Endothelial cell of umbilical vein (primary cell): Measurements from ENCODE around the gene BMPR1B. TPM values are rescaled to one million over a fixed set of nuclear protein-coding genes. Genes with fewer than 3 reads are reported as not detected.

Experiments used
- BruUV-seq: library from RNA; stranded (reverse); fragments of 400-500 nt; replicated peaks from 2 replicates; lab custom pipeline; 2021; lab: Mats Ljungman, UMichigan
- CTCF ChIA-PET: fragments of 300-600, 350-600 bp; sonication (Branson Sonifier 250); formaldehyde crosslinking; loops from one replicate; lab custom pipeline; 2021; ENCODE audit warnings: antibody characterized with exemption, inconsistent platforms; lab: Charles Lee
- POLR2A ChIA-PET: fragments of 300-600, 350-600 bp; sonication (Branson Sonifier 250); formaldehyde crosslinking; loops from one replicate; lab custom pipeline; 2021; ENCODE audit warnings: antibody characterized with exemption, inconsistent platforms; lab: Charles Lee
- DNase-seq: peaks from one replicate; pipeline ENCODE4 v3.0.0-alpha.2; 2011; ENCODE audit warnings: low read depth, low spot score
- FAIRE-seq: peaks from 2 replicates; lab custom pipeline; 2011; peaks lifted over from hg19 to GRCh38; lab: Jason Lieb, UNC
- H2AFZ ChIP-seq: 2 replicates; pipeline ENCODE4 v1.6.0; 2012; ENCODE audit warnings: low read depth, low read length, control low read depth, inconsistent platforms
- H3K27ac ChIP-seq: 2 replicates; pipeline ENCODE4 v1.5.1; 2011; ENCODE audit warnings: low read depth, mild to moderate bottlenecking, control low read depth, low read length, moderate library complexity; ENCODE audit not compliant: insufficient read depth
- H3K27me3 ChIP-seq, 2 experiments: 2 replicates each; pipeline versions ENCODE4 v1.6.0 to v1.6.1; 2011; ENCODE audit warnings: low read length in 2 of 2, mixed read lengths in 1 of 2; ENCODE audit not compliant: control insufficient read depth in 2 of 2, insufficient read depth in 2 of 2
- H3K36me3 ChIP-seq, 2 experiments: 2 replicates in 1 of 2; 3 replicates in 1 of 2; pipeline ENCODE4 v1.5.1; 2011; ENCODE audit warnings: low read length in 2 of 2, mild to moderate bottlenecking in 1 of 2, moderate library complexity in 1 of 2; ENCODE audit not compliant: control insufficient read depth in 2 of 2, insufficient read depth in 2 of 2; ENCODE audit errors: extremely low read depth in 1 of 2
- H3K4me1 ChIP-seq: 3 replicates; pipeline ENCODE4 v1.5.1; 2011; ENCODE audit warnings: mild to moderate bottlenecking, low read length; ENCODE audit not compliant: control insufficient read depth, insufficient read depth; ENCODE audit errors: extremely low read depth
- H3K4me2 ChIP-seq: 2 replicates; pipeline ENCODE4 v1.6.1; 2011; ENCODE audit warnings: low read length, control low read depth, mixed read lengths; ENCODE audit not compliant: insufficient read depth
- H3K4me3 ChIP-seq, 3 experiments: fragments of 200-600 bp in 1 of 3; sonication (generic), shearing (Covaris generic) in 1 of 3; replicated peaks in 1 of 3; 2 replicates each; pipeline ENCODE4 v1.5.1; 2011 to 2016; ENCODE audit warnings: control low read depth in 3 of 3, low read length in 3 of 3, mild to moderate bottlenecking in 2 of 3, inconsistent platforms in 1 of 3, low read depth in 1 of 3, moderate library complexity in 1 of 3; ENCODE audit not compliant: insufficient read depth in 1 of 3
- H3K79me2 ChIP-seq: 2 replicates; pipeline ENCODE4 v1.6.0; 2012; ENCODE audit warnings: low read length, inconsistent platforms; ENCODE audit not compliant: control insufficient read depth, insufficient read depth
- H3K9ac ChIP-seq: replicated peaks from 2 replicates; pipeline ENCODE3; 2011; ENCODE audit warnings: low read length, control low read depth; ENCODE audit not compliant: insufficient read depth; ENCODE audit errors: extremely low read depth
- H3K9me1 ChIP-seq: replicated peaks from 3 replicates; pipeline ENCODE4 v1.6.0; 2011; ENCODE audit warnings: mild to moderate bottlenecking, low read length; ENCODE audit not compliant: control insufficient read depth, insufficient read depth; ENCODE audit errors: extremely low read depth
- H3K9me3 ChIP-seq: replicated peaks from 2 replicates; pipeline ENCODE4 v1.5.1; 2012; ENCODE audit warnings: low read length, inconsistent platforms; ENCODE audit not compliant: control insufficient read depth, insufficient read depth
- H4K20me1 ChIP-seq: replicated peaks from 2 replicates; pipeline ENCODE3; 2011; ENCODE audit warnings: mild to moderate bottlenecking, low read length; ENCODE audit not compliant: control insufficient read depth, insufficient read depth; ENCODE audit errors: extremely low read depth
- CTCF ChIP-seq, 2 donors: IDR thresholded peaks; 1 replicate in 1 of 2; 2 replicates in 1 of 2; pipeline ENCODE4 v1.5.1; 2011; ENCODE audit warnings: low read length in 2 of 2, mild to moderate bottlenecking in 2 of 2, moderate library complexity in 2 of 2, control low read depth in 1 of 2, inconsistent platforms in 1 of 2, low read depth in 1 of 2; ENCODE audit not compliant: insufficient read depth in 1 of 2; ENCODE audit errors: extremely low read depth in 1 of 2
- EZH2 ChIP-seq: IDR thresholded peaks from 2 replicates; pipeline ENCODE4 v1.6.1; 2012; ENCODE audit warnings: borderline replicate concordance, low read depth, mild to moderate bottlenecking, moderate library complexity, low read length, inconsistent platforms; ENCODE audit not compliant: severe bottlenecking
- FOS ChIP-seq: IDR thresholded peaks from 2 replicates; pipeline ENCODE4 v1.6.1; 2011; ENCODE audit warnings: mild to moderate bottlenecking, low read length, moderate library complexity, borderline replicate concordance; ENCODE audit not compliant: insufficient read depth
- GATA2 ChIP-seq: IDR thresholded peaks from 2 replicates; pipeline ENCODE4 v1.7.0; 2011; ENCODE audit warnings: low read depth, mild to moderate bottlenecking, moderate library complexity, mixed read lengths, low read length; ENCODE audit not compliant: insufficient read length, insufficient read depth
- JUN ChIP-seq: IDR thresholded peaks from 2 replicates; pipeline ENCODE4 v1.6.1; 2011; ENCODE audit warnings: borderline replicate concordance, low read depth; ENCODE audit not compliant: insufficient read length, insufficient read depth
- MAX ChIP-seq: IDR thresholded peaks from 2 replicates; pipeline ENCODE4 v1.6.1; 2011; ENCODE audit not compliant: insufficient read depth, insufficient read length
- MYC ChIP-seq: IDR thresholded peaks from one replicate; pipeline ENCODE4 v1.6.1; 2011; ENCODE audit warnings: mild to moderate bottlenecking, low read depth, low read length
- POLR2A ChIP-seq: IDR thresholded peaks from 2 replicates; pipeline ENCODE4 v1.6.1; 2012; ENCODE audit warnings: low read depth, mild to moderate bottlenecking, control low read depth, low read length
- POLR2AphosphoS5 ChIP-seq: IDR thresholded peaks from 2 replicates; pipeline ENCODE4 v1.6.1; 2012; ENCODE audit warnings: low read depth, mild to moderate bottlenecking, control low read depth, low read length, moderate library complexity; ENCODE audit not compliant: insufficient read depth
- dilution Hi-C: fragments of 300-500 bp; cut with MboI; formaldehyde crosslinking; loops from one replicate; pipeline ENCODE4 v1.15.0; 2019; ENCODE audit warnings: low sequenced_read_pairs; ENCODE audit not compliant: extremely low pct_ligation_motif_present
- intact Hi-C: fragments of 100-400 bp; cut with micrococcal nuclease; formaldehyde crosslinking; loops from one replicate; pipeline ENCODE4 v1.10.0; 2022
- polyA plus RNA-seq, 4 experiments: library from polyadenylated mRNA; depleted of rRNA in 3 of 4; stranded (reverse) in 3 of 4; unstranded in 1 of 4; fragments of >200 nt; gene quantifications; 2 replicates each; pipeline versions ENCODE4 v1.2.1 to v1.2.3, GENCODE V29; 2011 to 2012; ENCODE audit warnings: missing spikeins in 1 of 4
- total RNA-seq: library from RNA; stranded (reverse); gene quantifications from 2 replicates; pipeline ENCODE4 v1.2.3, GENCODE V29; 2021

Gene BMPR1B
- total and polyA plus RNA-seq, 2 donors (not counting 3 experiments of a cell fraction or from before 2014, with no cell fraction given): 0.28 to 2.1 TPM

- no peaks in the 10 kb centered on the region for H3K36me3 ChIP-seq
- no peaks in the 10 kb centered on the region for H3K9me3 ChIP-seq
- no TSS peak for BruUV-seq
- dilution Hi-C loops (no loop called here), intact Hi-C loops (no loop called here)
- no peak overlapping the region for H3K4me2 ChIP-seq
- no peaks in the 10 kb centered on the region for H3K9me1 ChIP-seq
- POLR2A ChIA-PET: no interaction called here
- DNase-seq (no peak), FAIRE-seq (no peak)
- no peak overlapping the region for H3K9ac ChIP-seq
- TF ChIP-seq MYC (no peak), MAX (no peak), EZH2 (no peak), GATA2 (no peak), JUN (no peak), POLR2A (no peak), FOS (no peak), POLR2AphosphoS5 (no peak), CTCF (IDR thresholded peaks at IDR 0.05; ENCODE audit: extremely low read depth in 1 of 2, insufficient read depth in 1 of 2, low read depth in 1 of 2, low read length in 2 of 2) (no peak)
- H3K27ac ChIP-seq: no peak overlapping the region
- H3K79me2 ChIP-seq: no peaks in the 10 kb centered on the region
- H3K27me3 ChIP-seq: no peaks in the 10 kb centered on the region
- H3K4me1 ChIP-seq: no peaks in the 10 kb centered on the region
- CTCF ChIA-PET: no interaction called here
- no peak overlapping the region for H3K4me3 ChIP-seq
- H2AFZ ChIP-seq: no peak overlapping the region
- no peaks in the 10 kb centered on the region for H4K20me1 ChIP-seq
Observed at GRCh38 chr4:94819371-94820168, 61.8 kb downstream of the BMPR1B start.
